ENCODE measurements around the gene MAPK9.
"Not testable (repeated sequence)": the region's sequence is repeated elsewhere in the genome, so short reads cannot be mapped to it uniquely, and the experiment has no call there.

MAPK9 gene

DNA sequence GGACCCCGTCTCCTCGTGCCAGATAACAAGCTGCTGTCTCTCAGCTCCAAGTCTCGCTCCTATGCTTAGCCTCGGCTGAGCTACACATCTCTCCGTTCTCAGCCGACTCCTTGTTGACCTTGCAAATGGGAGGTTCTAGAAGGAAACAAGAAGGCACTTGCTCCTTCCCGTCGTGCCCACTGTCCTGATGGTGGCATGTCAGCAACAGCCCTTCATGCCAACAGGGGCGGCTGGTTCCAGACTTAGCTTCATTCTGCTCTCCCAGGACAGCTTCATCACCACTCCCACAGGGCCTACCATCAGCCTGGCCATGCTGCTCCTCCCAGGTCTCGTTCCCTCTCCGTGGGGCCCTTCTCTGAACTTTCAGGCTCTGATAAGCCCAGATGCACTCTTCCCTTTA is 69.8 kb downstream of the MAPK9 start:
- no peak for DNase-seq

DNA sequence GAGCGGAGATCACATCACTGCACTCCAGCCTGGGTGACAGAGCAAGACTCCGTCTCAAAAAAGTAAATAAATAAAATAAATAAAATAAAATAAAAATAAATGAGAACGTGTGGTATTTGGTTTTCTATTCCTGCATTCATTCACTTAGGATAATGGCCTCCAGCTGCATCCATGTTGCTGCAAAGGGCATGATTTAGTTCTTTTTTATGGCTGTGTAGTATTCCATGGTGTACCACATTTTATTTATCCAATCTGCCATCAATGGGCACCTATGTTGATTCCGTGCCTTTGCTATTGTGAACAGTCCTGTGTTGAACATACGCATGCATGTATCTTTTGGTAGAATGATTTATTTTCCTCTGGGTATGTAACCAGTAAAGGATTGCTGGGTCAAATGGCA is 74.1 kb downstream of the MAPK9 start:
- no peak for DNase-seq

DNA sequence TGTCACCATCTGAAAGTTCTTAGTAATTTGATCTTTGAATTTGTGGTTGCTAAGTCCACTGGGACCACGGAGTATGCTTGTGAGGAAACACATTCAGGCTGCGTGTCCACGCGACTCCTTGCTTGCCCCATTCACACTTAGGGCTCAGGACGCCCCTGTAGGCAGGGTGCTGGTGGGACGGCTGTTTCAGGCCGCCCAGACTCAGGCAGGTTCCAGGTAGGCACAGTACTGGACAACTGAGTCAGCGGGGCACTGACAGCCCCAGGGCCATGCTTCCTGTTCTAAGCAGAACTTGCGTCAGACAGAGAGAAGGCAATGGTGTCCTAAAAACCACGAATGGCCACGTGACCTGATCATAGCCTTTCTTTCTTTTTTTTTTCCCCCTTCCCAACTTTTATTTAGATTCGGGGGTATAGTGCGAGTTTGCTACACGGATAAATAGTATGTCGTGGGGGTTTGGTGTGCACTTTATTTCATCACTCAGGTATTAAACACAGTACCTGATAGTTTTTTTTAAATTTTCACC is 75.2 kb downstream of the MAPK9 start:
- DNase-seq = no peak

DNA sequence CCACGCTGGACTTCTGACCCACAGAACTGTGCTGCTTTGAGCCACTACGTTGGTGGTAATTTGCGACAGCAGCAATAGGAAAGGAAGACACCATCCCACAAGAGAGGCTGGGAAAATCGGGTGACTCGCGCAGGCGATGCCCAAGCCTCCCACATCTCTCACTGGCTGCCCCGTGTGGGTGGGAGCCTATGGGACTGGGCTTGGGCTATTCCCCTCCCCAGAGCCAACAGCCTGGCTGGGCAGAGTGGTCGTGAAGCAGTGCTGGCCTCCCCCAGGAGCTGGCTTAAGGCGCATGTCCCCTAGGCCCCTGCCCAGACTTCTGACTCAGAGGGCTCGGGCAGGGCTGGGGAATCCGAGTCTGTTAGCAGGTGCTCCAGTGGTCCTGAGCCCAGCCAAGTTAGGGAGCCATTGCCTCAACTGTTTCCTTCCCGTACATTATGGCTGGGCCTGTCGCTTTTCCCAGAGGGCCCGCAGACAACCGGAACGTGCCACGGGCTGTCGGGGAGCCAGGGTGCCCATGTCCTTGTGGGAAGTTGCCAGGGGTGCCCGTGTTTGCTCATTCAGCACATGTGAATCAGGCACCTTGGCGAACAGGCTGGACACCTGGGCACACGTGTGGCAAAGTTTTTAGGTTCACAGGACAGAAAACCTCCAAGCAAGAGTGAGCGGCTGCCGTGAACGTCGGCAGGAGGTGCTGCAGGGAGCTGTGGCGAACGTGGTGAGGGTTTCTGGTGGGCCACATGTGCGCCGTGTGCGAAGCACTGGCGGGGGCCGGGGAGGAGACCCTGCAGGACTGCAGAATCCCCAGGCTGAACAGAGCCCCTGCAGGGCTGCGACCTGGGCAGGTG is 75.9 kb downstream of the MAPK9 start:
- no peak for DNase-seq

DNA sequence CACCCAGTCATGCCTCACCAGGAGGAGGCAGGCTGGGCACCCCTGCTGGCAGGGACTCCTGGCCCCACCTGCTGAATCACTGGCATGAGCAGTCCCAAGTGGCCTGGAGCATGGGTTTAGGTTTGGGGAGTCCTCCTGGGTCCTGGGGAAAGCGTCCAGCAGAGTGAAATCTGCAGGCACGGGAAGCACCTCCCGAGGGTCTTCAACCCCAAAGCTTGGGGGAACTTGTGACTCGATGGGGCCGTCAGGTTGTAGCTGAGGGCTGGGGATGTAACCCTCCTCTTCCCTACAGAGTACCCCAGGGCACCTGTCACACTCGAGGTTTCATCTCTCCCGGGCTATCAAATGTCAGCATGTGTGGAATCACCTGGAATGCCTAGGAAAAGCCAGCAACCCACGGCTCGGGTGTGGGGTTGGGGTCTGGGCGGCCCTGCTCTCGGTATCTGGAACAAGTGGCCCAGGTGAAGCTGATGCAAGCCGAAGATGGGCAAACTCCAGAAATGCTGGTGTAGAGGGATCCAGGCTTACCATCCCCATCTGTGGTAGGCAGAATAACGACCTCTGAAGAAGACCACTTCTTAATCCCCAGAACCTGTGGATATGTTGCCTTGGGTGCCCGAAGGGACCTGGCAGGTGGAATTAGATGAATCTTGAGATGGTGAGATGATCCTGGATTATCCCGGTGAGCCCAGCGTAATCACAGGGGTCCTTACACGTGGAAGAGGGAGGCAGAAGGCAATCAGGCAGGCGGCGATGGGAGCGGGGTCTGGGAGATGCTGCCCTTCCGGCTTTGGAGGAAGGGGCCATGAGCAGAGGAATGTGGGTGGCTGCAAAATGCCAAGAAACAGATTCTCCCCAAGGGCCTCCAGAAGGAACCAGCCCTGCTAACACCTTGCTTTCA is 76.8 kb downstream of the MAPK9 start:
- no peak for DNase-seq

DNA sequence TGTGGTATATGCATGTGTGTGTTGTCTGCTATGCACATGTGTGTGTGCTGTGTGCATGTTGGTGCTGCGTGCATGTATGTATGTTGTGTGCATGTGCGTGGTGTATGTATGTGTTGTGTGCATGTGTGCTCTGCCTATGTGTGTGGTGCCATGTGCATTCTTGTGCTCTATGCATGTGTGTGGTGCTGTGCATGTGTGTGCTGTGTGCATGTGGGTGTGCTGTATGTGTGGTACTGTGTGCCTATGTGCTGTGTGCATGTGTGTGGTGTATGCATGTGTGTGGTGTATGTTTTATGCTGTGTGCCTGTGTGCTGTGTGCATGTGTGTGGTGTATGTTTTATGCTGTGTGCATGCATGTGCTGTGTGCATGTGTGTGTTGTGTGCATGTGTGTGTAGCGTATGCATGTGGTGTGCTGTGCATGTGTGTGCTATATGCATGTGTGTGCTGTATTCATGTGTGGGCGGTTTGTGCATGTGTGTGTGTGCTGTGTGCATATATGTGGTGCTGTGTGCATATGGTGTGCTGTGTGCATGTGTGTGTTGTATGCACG is 78.2 kb downstream of the MAPK9 start:
- no peak for DNase-seq

DNA sequence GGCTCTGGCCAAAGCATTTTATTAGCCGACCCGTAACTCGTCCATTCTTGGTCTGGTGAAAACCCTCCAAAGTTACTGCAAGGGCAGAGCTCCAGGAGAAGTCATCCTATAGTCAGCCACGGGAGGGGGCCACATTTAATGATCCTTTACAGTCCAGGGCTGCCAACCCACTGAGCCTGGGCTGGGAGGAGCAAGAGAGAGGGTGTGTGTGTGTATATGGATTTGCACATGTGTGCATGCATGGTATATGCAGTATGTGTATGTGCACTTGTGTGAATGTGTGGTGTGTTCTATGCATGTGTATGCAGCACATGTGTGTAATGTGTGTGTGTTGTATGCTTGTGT is 78.7 kb downstream of the MAPK9 start:
- no peak for DNase-seq

DNA sequence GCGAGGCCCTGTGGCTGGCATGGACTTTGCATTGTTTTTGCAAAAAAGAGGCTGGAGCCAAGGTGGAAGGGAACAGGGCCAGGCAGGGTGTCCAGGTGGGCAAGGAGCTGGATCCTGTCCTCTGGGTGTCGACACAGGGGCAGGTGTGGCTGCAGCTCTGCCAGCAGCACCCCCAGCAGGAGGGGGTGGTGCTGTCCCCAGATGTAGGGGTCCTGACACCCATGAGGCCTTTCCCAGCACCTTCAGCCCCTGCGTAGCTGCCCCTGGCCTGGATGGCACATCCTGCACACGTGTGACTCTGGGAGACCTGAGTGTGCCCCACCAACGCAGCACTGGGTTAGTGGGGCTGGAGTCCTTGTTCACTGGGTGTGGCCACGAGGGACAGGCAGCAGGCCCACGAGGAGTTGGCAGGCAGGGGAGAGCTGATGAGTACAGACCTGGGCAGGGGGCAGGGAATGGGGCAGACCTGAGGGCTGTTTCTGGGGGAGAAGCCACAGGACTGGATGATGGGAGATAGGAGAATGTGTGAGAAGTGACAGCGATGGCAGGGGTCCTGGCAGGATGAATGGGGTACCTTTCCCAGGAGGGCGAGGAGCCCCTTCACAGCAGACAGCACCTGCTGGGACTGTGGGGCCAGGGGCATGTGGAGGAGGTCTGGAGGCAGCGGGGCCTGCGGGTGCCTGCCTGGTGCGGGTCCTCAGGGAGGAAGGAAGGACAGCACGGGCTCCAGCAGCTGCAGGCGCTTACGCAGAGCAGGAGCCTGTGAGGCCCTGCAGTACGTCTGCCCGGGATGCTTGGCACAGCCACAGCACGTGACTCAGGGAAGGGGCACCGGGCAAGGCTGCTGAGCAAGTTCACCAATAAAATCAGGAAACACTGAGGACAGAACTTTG is 79.3 kb downstream of the MAPK9 start:
- no peak for DNase-seq

DNA sequence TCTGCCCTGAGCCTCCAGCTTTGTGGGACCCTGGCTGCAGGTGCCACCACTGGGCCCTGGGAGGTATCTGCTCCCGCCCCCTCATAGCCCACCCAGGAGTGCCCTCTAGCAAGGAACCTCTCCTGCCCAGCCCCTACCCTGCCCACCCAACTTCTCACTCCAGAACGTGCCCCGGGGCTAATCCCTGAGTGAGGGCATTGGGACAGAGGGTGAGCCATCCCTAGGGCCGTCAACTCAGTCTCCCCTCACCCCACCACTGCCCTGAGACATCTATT is 80.2 kb downstream of the MAPK9 start:
- no peak for DNase-seq

DNA sequence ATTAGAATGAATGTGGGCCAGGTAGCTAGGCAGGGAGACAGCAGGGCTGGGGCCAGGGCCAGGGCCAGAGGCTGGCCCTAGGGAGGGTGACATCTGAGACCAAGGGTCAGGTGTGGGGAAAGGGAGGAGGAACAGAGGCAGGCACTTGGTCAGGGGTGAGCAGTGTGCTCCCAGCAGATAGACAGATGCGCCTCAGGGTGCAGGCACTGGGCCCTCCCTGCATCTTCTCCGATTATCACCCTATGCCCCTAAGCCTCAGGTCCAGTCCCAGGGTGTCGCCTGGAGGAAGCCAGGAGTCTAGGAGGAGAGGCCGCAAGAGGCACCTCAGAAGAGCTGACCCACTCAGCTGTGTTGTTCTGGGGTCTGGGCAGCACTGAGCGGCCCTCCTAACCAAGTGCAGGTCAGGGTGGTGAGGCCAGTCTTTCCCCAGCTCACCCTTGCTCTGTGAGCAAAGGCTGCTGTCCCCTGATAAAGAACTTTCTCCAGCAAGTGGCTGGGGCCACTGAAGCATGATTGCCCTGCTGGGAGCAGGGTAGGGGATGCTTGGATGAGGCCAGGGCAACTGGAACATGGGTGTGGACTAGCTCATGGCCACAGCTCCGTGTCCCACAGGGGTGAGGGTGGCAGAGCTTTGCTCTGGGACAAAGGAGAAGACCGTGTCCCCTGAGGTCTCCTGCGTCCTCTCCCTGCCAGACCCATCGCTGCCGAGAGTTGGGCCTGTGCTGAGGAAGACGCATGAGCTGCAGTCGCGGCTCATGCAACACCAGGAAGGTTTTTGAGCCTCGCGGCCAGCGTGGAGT is 80.7 kb downstream of the MAPK9 start:
- no peak for DNase-seq

DNA sequence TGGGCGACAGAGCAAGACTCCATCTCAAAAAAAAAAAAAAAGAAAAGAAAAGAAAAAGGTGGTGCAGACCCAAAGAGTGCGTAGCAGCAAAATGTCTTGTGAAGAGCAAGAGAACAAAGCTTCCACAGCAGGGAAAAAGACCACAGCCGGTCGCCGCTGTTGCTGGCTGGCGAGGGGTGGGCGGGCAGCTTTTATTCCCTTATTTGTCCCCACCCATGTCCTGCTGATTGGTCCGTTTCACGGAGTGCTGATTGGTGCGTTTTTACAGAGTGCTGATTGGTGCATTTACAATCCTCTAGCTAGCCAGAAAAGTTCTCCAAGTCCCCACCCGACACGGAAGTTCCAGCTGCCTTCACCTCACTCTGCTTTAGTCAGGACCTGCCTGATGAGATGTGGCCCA is 81.8 kb downstream of the MAPK9 start:
- not testable (repeated sequence) for DNase-seq

DNA sequence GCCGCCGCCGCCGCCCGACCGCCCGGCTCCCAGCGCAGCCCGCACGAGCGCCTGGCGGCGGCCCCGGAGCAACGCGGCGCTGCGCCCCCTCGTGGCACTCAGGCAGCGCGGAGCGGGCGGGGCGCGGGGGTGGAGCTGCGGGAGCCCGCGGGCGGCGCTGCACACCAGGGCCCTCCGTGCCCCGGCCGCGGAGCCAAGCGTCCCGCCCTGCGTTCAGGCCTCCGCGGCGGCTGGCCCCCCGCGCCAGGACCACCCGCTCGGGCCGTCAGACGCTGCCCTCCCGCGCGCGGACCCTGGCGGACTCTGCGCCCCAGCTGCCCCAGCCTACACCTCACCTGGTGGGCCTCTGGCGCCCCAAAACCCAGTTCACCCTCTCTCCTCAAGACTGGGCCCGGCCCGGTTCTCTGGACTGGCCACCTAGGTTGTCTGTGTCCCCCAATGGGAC is 82.7 kb downstream of the MAPK9 start, which contains the start of gene RASGEF1C:
Gene RASGEF1C (minus strand): TSS at position 75 of the 445 bp plus-strand sequence. CDS start 71,159 bp downstream, outside the sequence.
- DNase-seq = no peak

DNA sequence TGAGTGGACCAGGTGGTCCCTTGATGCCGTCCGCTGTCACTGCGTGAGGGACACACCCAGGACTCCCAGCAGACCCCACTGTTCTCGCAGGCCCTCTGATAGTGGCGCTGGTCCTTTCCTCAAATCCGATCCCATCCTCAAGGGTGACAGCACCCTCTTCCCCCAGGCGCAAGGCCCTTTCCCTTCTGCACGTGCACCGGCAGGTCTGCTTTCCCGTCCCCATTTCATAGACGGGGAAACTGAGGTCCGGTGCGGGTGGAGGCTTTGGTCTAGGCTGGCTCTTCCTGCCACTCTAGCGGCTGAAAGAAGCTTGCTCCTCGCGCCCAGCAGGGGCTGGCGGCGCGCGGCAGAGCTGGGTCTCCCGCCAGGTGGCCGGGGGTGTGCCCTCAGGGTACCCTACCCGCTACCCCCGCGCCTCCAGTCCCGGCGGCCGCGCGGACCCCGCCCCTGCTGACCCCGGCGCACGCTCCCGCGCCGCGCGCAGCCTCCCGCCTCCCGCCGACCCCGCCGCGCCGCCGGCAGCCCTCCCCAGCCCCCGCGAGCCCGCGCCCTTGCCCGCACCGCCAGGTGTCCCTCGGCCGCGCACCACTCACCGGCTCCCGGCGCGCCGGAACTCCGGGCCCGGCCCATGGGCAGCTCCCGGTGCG is 83.3 kb downstream of the MAPK9 start:
- no peak for DNase-seq

DNA sequence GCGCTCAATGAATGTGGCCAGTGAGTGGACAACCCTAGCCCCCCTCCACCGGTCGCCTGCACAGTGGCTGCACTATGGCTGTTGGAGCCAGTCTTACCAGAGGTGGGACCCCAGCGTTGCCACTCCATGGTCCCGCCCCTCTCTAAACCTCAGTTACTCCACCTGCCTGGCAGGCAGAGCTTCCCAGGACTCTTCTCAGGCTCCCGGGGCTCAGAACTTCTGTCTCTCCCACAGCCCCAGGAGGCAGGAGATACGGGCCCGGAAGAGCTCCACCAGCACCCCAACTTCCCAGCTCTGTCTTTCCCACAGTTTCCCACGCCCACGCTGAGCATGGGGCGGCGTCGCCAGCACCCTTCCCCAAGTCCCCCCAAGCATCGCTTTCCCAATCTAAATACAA is 83.8 kb downstream of the MAPK9 start:
- DNase-seq = no peak

DNA sequence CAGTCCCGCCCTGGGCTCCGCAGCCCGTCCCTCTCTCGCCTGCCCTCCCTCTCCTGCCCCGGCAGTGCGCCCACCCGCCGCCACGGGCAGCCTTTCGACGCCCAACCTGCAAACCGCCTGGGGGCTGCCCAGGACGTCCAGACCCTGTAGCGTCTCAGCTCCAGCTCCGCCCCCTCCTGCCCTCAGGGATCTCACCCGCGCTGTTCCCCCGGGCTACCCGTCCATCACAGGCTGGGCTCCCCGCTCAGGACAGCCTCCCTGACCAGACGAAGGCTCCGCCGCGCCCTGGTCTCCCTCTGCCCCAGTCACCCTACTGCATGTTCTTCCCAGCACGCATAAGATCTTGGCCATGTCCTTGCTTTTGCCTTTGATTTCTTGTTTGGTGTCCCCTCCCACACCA is 84.3 kb downstream of the MAPK9 start:
- no peak for DNase-seq

DNA sequence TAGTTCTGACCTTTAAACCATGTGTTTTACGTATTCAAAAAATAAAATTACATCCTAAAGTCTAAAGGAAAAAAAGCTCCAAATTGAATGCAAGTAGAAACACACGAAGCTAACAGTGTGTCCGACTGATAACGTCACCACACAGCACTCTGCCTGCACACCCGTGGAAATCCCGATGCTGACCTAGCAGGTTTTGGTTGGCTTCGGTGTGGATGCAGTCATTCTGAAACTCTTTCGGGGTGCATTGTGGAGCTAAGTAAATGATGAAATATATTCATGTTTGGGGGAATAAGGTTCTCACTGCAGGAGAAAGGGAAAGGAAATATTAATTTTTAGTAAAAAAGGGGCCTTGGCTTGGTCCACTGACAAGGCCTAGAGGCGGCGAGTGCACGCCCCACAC is 84.9 kb downstream of the MAPK9 start:
- DNase-seq = no peak

DNA sequence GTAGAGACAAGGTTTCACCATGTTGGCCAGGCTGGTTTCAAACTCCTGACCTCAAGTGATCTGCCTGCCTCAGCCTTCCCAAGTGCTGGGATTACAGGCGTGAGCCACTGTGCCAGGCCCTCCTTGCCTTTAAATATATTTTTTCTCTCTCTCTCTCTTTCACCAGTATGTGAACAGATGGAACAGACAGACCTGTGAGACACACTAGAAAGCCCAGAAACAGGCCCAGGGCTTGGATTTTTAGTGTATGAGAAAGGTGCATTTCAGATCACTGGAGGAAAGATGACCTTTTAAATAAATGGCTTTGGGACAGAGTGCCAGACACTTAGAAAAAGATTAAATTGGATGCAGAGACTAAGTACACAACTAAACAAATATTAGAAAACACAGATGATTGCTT is 86.0 kb downstream of the MAPK9 start:
- DNase-seq = no peak

DNA sequence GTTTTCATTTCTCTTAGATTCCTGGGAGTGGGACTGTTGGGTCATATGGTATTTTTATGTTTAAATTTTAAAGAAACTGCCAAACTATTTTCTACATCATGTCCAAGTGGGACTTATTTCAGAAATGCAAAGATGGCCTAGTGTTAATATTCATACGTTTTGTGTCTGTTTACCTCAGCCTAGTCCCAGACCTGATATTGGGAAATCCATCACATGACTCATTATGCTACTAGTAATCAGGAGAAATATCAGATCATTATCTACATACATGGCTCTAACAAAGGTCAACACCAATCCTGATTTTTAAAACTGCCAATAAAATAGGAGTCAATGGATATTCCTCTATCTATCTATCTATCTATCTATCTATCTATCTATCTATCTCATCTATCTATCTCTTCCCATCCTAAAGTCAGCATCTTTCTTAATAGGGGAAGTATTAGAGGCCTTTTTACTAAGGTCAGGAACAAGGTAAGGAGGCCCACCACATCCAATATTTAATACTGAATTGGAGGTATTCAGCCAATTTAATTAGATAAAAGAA is 87.5 kb downstream of the MAPK9 start:
- no peak for DNase-seq

DNA sequence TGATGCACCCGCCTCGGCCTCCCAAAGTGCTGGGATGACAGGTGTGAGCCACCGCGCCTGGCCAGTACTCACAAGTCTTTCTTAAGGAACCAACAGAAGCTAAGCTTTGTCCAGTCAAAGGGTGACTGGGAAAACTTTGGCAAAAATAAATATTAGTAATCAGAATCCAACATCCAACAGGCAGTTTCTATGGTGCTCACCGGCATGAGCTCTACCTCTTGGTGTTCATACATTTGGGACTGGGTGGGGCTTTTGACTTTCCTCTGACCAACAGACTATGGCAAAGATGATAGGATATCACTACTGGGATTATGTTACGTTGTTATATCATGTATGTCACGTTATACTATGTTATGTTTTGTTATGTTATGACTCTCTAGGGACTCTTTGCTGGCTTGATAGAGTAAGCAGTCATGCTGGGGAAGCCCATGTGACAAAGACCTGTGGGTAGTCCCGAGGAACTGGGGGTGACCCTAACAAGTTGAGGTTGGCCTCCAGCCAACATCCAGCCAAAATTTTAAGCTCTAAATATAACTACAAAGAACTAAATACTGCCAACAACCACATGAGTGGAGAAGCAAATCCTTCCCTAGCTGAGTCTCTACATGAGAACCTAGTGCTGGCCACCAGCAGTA is 88.8 kb downstream of the MAPK9 start:
- no peak for DNase-seq
